Measurements from ENCODE around the gene BMP7. TPM values are rescaled to one million over a fixed set of nuclear protein-coding genes. Genes with fewer than 3 reads are reported as not detected.

Gene BMP7
- total and polyA plus RNA-seq, 2 of the 13 experiments (the other 11 are each of a cell fraction or from before 2014, with no cell fraction given) = not detected

DNA sequence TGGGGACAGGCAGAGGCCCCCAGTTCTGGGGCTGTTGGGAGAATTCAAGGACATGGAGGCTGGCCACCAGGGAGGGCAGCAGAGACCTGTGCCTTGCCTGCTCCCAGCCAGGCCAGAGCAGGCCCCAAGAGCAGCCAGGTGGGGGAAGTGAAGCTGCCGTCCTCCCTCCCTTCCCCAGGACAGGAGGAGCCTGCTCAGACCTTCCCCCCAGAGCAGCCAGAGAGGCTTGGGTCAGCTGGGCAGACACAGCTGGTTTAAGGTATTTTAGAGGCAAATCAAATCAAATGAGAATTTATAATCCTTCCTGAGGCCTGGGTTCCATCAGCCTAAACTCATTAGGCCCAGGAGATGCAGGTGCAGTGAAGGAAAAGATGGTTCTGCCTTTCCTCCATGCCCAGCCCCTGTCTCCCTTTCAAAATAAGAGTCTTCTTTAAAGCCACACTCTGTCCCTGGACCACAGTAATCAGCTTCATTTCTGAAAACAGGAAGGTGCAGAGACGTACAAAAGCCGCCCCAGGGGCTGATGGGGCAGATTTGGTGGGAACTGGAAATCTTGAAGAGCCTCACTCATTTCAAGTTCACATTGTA, 21.7 kb downstream of the BMP7 start:
- 5% methylated on average over 3 of the region's 3 CpGs for WGBS (ENCODE audit: low lambda C conversion rate)
- no peaks in the 10 kb centered on the region for H3K36me3 ChIP-seq (replicated peaks in 1 of 2; ENCODE audit: control insufficient read depth in 1 of 2, insufficient read depth in 2 of 2, low read length in 2 of 2)
- intact Hi-C loops (cut with micrococcal nuclease; ENCODE audit: unreplicated experiment) = loop anchor here (10.0 kb wide), 1 partner anchor 100 kb away; no protein-coding TSS in a partner anchor
- DNase-seq (ENCODE audit: low spot score) (no peak), ATAC-seq (peak; percentile 78), FAIRE-seq (no peak)
- BruUV-seq (replicated peaks) = no TSS peak
- TF ChIP-seq, protein P1, sequence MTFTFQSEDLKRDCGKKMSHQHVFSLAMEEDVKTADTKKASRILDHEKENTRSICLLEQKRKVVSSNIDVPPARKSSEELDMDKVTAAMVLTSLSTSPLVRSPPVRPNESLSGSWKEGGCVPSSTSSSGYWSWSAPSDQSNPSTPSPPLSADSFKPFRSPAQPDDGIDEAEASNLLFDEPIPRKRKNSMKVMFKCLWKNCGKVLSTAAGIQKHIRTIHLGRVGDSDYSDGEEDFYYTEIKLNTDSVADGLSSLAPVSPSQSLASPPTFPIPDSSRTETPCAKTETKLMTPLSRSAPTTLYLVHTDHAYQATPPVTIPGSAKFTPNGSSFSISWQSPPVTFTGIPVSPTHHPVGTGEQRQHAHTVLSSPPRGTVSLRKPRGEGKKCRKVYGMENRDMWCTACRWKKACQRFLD (CRISPR knock-in tag; IDR thresholded peaks at IDR 0.05; ENCODE audit: borderline replicate concordance) = no peak
- TF ChIP-seq MYNN (CRISPR knock-in tag; IDR thresholded peaks at IDR 0.05; ENCODE audit: low read depth) = peak; percentile 67; the same call in 1 of the 2 replicates
- no peak for TF ChIP-seq ZNF740 (CRISPR knock-in tag; IDR thresholded peaks at IDR 0.05)
- TF ChIP-seq CREM (IDR thresholded peaks at IDR 0.05) = 0 out of 2 replicates have a peak, but pooled peaks have one; percentile 14
- no peak for TF ChIP-seq CREM (CRISPR knock-in tag; IDR thresholded peaks at IDR 0.05)
- 0 out of 2 replicates have a peak, but pooled peaks have one; percentile 42 for TF ChIP-seq ZNF263 (CRISPR knock-in tag; IDR thresholded peaks at IDR 0.05)
- TF ChIP-seq, protein P2, sequence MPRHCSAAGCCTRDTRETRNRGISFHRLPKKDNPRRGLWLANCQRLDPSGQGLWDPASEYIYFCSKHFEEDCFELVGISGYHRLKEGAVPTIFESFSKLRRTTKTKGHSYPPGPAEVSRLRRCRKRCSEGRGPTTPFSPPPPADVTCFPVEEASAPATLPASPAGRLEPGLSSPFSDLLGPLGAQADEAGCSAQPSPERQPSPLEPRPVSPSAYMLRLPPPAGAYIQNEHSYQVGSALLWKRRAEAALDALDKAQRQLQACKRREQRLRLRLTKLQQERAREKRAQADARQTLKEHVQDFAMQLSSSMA (CRISPR knock-in tag; IDR thresholded peaks at IDR 0.05) = no peak
- TF ChIP-seq STAG1 (CRISPR knock-in tag; IDR thresholded peaks at IDR 0.05) = peak; percentile 47; the same call in 1 of the 2 replicates
- 0 out of 2 replicates have a peak, but pooled peaks have one; percentile 24 for TF ChIP-seq ZFX (CRISPR knock-in tag; IDR thresholded peaks at IDR 0.05; ENCODE audit: low read depth)
- TF ChIP-seq CTCF (CRISPR knock-in tag; IDR thresholded peaks at IDR 0.05) = peak; percentile 19; the same call in 1 of the 2 replicates
- no peak overlapping the region for H3K27ac ChIP-seq (ENCODE audit: extremely low read length, insufficient read depth, low read length)
- in situ Hi-C loops (cut with HindIII; ENCODE audit: extremely low pct_ligation_motif_present, low pct_unique_long_range_greater_than_20kb) = no loop called here
- no peak overlapping the region for H3K4me3 ChIP-seq (replicated peaks in 1 of 3; ENCODE audit: insufficient read depth in 1 of 3, low read depth in 2 of 3, low read length in 3 of 3)
- H3K4me2 ChIP-seq (ENCODE audit: low read depth, low read length) = no peak overlapping the region
- peaks cover 2 to 9% of the 10 kb centered on the region in 2 experiments; a peak in 3 of 5 replicates for H3K27me3 ChIP-seq (ENCODE audit: control insufficient read depth in 1 of 2, insufficient read depth in 2 of 2, low read length in 2 of 2)
- no peak overlapping the region for H3K9ac ChIP-seq (ENCODE audit: insufficient read depth, low read depth, low read length)
- H4K20me1 ChIP-seq (ENCODE audit: insufficient read depth, low read length) = no peaks in the 10 kb centered on the region
- ChIA-PET POLR2A (no interaction called here), CTCF (ENCODE audit: low intra/inter-chr PET ratio, low total read pairs) (no interaction called here)
- H2AFZ ChIP-seq (ENCODE audit: low read length) = no peak overlapping the region
- H3K4me1 ChIP-seq (ENCODE audit: insufficient read depth, low read length) = no peaks in the 10 kb centered on the region
- H3K79me2 ChIP-seq (ENCODE audit: insufficient read depth, low read length) = no peaks in the 10 kb centered on the region
- no peaks in the 10 kb centered on the region for H3K9me3 ChIP-seq (ENCODE audit: low read length)
